ENCODE measurements around the gene RELL2. TPM values are rescaled to one million over a fixed set of nuclear protein-coding genes. Genes with fewer than 3 reads are reported as not detected.

The RELL2 gene
- total RNA-seq, 1 experiment from 2014 or later = 9.8 TPM

- H3T11ph ChIP-seq (ENCODE audit: low read length) = no peak overlapping the region
- H3K23me2 ChIP-seq (ENCODE audit: insufficient read length, low read depth, low read length, poor library complexity, severe bottlenecking) = peaks cover under 1% of the 10 kb centered on the region
- peaks cover under 1% of the 10 kb centered on the region; the same call in 1 of the 2 replicates for H3K4me1 ChIP-seq (ENCODE audit: insufficient read depth, low read length)
- no peak overlapping the region for H4K5ac ChIP-seq (ENCODE audit: insufficient read length, low read depth, low read length)
- no peak overlapping the region for H3K4me2 ChIP-seq (ENCODE audit: insufficient read depth, insufficient read length, low read length)
- H3K79me1 ChIP-seq (ENCODE audit: insufficient read depth, low read depth, low read length, poor library complexity, severe bottlenecking) = peaks cover 10% of the 10 kb centered on the region
- H4K20me1 ChIP-seq (ENCODE audit: control insufficient read depth, insufficient read depth, insufficient read length) = no peaks in the 10 kb centered on the region
- no peak overlapping the region for H2BK120ac ChIP-seq (ENCODE audit: low read depth, low read length, poor library complexity, severe bottlenecking)
- no peak overlapping the region for H3K18ac ChIP-seq (ENCODE audit: insufficient read length, low read depth, low read length)
- Mint-ChIP-seq H3K36me3 (ENCODE audit: insufficient read depth in 1 of 3, low read depth in 3 of 3) (peaks cover 23 to 62% (median 53%) of the 10 kb centered on the region in 3 experiments; a peak in 6 of 7 replicates), H3K9me3 (no peaks in the 10 kb centered on the region), H3K27ac (no peak overlapping the region), H3K4me1 (peaks cover 9% of the 10 kb centered on the region in 2 experiments), H3K4me3 (no peak overlapping the region), H3K27me3 (ENCODE audit: low read depth) (no peaks in the 10 kb centered on the region)
- H3K27ac ChIP-seq (ENCODE audit: insufficient read length, low read depth, low read length) = no peak overlapping the region
- H3K9me3 ChIP-seq (ENCODE audit: control insufficient read depth, low read depth, low read length) = no peaks in the 10 kb centered on the region
- no peak overlapping the region for H4K91ac ChIP-seq (ENCODE audit: insufficient read length, low read depth, low read length)
- H4K8ac ChIP-seq (replicated peaks; ENCODE audit: insufficient read length, low read depth, low read length) = no peak overlapping the region
- no peak for DNase-seq
- H3K27me3 ChIP-seq (ENCODE audit: insufficient read depth, low read length) = no peaks in the 10 kb centered on the region
- H2BK15ac ChIP-seq (ENCODE audit: low read depth, low read length) = no peak overlapping the region
- H2AFZ ChIP-seq (ENCODE audit: low read length) = no peak overlapping the region
- no peak overlapping the region for H2BK20ac ChIP-seq (ENCODE audit: low read depth, low read length, poor library complexity, severe bottlenecking)
- H3K4ac ChIP-seq (ENCODE audit: low read depth, low read length) = no peak overlapping the region
- TF ChIP-seq CTCF (conservative IDR thresholded peaks at IDR 0.05) = no peak
- peaks cover 4% of the 10 kb centered on the region; the same call in 1 of the 2 replicates for H3K79me2 ChIP-seq (ENCODE audit: insufficient read depth, low read length)
- H2BK5ac ChIP-seq (ENCODE audit: insufficient read length, low read length) = no peak overlapping the region
- no peak overlapping the region for H3K14ac ChIP-seq (ENCODE audit: insufficient read depth, low read length)
- no peak overlapping the region for H2AK5ac ChIP-seq (ENCODE audit: insufficient read length, low read length)
- no peak overlapping the region for H3K56ac ChIP-seq (ENCODE audit: insufficient read length, low read depth, low read length)
- no peak overlapping the region for H2BK12ac ChIP-seq (ENCODE audit: insufficient read length, low read depth, low read length)
- WGBS (ENCODE audit: extremely low coverage, insufficient read length, low lambda C conversion rate) = no CpG with 5 or more reads among the region's 5 CpGs
- no peak overlapping the region for H3K23ac ChIP-seq (ENCODE audit: insufficient read length, low read depth, low read length)
- H3K9ac ChIP-seq (ENCODE audit: extremely low read depth, insufficient read length, low read length) = no peak overlapping the region
Observed at GRCh38 chr5:141630570-141631140, 6.1 kb upstream of the RELL2 start.
